Measurements from ENCODE around the gene PLA2G2D. TPM values are rescaled to one million over a fixed set of nuclear protein-coding genes. Genes with fewer than 3 reads are reported as not detected.
A peak's percentile ranks its signal among the peaks of the same experiment; 100 is the strongest.

PLA2G2D gene
- polyA plus RNA-seq, 3 donors = 0.08 TPM; not detected in 1

DNA sequence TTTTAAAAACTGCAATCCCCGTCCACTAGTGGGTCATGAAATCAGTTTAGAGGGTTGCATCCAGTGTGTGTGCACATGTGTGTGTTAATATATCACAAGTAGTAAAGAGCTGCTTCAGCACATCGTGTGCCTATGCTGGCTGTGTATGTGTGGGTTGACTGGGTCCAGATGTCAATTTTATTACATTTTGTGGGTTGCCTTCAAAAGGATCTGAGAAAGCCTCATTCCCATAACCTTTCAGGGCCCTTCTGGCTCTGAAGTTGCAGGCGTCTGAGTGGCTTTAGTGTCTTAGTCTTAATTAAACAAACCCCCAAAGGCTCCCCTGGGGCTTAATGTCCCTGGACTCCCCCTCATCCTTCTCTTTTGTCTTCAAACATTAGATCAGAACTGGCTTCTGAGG, 19.8 kb downstream of the PLA2G2D start:
- Histone ChIP-seq H3K27ac (ENCODE audit: low read depth in 1 of 2, low read length in 2 of 2) (no peak overlapping the region), H3K9me3 (replicated peaks in 1 of 2; ENCODE audit: control insufficient read depth in 1 of 2, insufficient read depth in 1 of 2, low read length in 2 of 2) (no peaks in the 10 kb centered on the region), H3K36me3 (replicated peaks in 1 of 2; ENCODE audit: control insufficient read depth in 1 of 2, insufficient read depth in 2 of 2, low read length in 2 of 2) (no peaks in the 10 kb centered on the region), H3K9ac (ENCODE audit: insufficient read depth, low read length, poor library complexity, severe bottlenecking) (no peak overlapping the region), H3K79me2 (ENCODE audit: insufficient read depth, low read length) (no peaks in the 10 kb centered on the region), H4K20me1 (ENCODE audit: insufficient read depth, low read length) (no peaks in the 10 kb centered on the region), H3K4me1 (ENCODE audit: control insufficient read depth in 1 of 2, insufficient read depth in 2 of 2, low read length in 2 of 2) (peaks cover 6 to 7% of the 10 kb centered on the region in 2 donors), H2AFZ (ENCODE audit: insufficient read depth, low read depth, low read length, poor library complexity, severe bottlenecking) (no peak overlapping the region), H3K4me2 (replicated peaks; ENCODE audit: extremely low read depth, low read length, poor library complexity, severe bottlenecking) (no peak overlapping the region), H3K27me3 (ENCODE audit: control insufficient read depth in 2 of 2, insufficient read depth in 2 of 2, low read length in 2 of 2) (no peaks in the 10 kb centered on the region), H3K4me3 (replicated peaks in 1 of 3; ENCODE audit: low read depth in 2 of 3, low read length in 3 of 3) (no peak overlapping the region)
- Mint-ChIP-seq H3K27me3 (ENCODE audit: low read depth in 3 of 3) (peaks cover 2 to 4% (median 4%) of the 10 kb centered on the region in 3 donors), H3K4me1 (peaks cover 6% of the 10 kb centered on the region), H3K36me3 (no peaks in the 10 kb centered on the region), H3K27ac (peak overlapping the region in 1 of 7 donors; percentile 62), H3K9me3 (no peaks in the 10 kb centered on the region), H3K4me3 (no peak overlapping the region)
- 70% methylated on average over 2 of the region's 3 CpGs for WGBS (ENCODE audit: insufficient coverage)
- DNase-seq = no peak
- TF ChIP-seq, protein P1, sequence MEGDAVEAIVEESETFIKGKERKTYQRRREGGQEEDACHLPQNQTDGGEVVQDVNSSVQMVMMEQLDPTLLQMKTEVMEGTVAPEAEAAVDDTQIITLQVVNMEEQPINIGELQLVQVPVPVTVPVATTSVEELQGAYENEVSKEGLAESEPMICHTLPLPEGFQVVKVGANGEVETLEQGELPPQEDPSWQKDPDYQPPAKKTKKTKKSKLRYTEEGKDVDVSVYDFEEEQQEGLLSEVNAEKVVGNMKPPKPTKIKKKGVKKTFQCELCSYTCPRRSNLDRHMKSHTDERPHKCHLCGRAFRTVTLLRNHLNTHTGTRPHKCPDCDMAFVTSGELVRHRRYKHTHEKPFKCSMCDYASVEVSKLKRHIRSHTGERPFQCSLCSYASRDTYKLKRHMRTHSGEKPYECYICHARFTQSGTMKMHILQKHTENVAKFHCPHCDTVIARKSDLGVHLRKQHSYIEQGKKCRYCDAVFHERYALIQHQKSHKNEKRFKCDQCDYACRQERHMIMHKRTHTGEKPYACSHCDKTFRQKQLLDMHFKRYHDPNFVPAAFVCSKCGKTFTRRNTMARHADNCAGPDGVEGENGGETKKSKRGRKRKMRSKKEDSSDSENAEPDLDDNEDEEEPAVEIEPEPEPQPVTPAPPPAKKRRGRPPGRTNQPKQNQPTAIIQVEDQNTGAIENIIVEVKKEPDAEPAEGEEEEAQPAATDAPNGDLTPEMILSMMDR (IDR thresholded peaks at IDR 0.05) = no peak
- intact Hi-C loops (cut with micrococcal nuclease) = no loop called here

DNA sequence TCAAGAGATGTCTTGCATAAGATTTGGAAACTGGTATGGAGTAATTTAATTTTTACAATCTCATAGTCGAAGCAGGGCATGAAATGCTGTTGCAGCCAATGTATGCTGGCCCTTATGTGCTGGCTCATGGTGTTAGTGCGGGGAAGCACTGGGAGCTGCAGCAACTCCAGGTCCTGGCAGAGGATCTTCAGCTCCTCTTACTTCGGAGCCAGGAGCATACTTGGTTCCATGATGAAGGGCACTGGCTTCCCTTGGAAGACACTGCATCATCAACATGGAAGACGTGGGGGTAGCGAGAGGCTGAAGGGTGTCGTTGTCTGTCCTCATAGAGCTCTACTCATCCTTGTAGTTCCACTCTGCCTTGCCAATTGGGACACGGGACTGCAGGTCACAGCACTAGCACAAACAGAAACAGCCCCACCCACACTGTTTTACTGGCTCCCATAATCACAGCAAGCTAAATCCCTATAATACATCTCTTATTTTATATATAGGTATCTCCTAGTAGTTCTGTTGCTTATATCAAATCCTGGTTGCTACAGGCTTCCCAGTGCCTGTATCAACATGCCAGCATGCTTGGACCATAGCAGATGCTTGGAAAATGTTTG, 22.4 kb downstream of the PLA2G2D start:
- Mint-ChIP-seq H3K4me1 (peaks cover 15% of the 10 kb centered on the region), H3K27me3 (ENCODE audit: low read depth in 3 of 3) (peaks cover 6 to 11% (median 7%) of the 10 kb centered on the region in 3 donors), H3K27ac (no peak overlapping the region), H3K4me3 (no peak overlapping the region), H3K36me3 (no peaks in the 10 kb centered on the region), H3K9me3 (no peaks in the 10 kb centered on the region)
- Histone ChIP-seq H3K27ac (ENCODE audit: low read depth in 1 of 2, low read length in 2 of 2) (no peak overlapping the region), H3K36me3 (replicated peaks in 1 of 2; ENCODE audit: control insufficient read depth in 1 of 2, insufficient read depth in 2 of 2, low read length in 2 of 2) (no peaks in the 10 kb centered on the region), H4K20me1 (ENCODE audit: insufficient read depth, low read length) (no peaks in the 10 kb centered on the region), H3K4me1 (ENCODE audit: control insufficient read depth in 1 of 2, insufficient read depth in 2 of 2, low read length in 2 of 2) (peaks cover 14 to 16% of the 10 kb centered on the region in 2 donors), H3K4me2 (replicated peaks; ENCODE audit: extremely low read depth, low read length, poor library complexity, severe bottlenecking) (no peak overlapping the region), H3K27me3 (ENCODE audit: control insufficient read depth in 2 of 2, insufficient read depth in 2 of 2, low read length in 2 of 2) (no peaks in the 10 kb centered on the region), H3K4me3 (replicated peaks in 1 of 3; ENCODE audit: low read depth in 2 of 3, low read length in 3 of 3) (no peak overlapping the region), H3K79me2 (ENCODE audit: insufficient read depth, low read length) (no peaks in the 10 kb centered on the region), H3K9me3 (replicated peaks in 1 of 2; ENCODE audit: control insufficient read depth in 1 of 2, insufficient read depth in 1 of 2, low read length in 2 of 2) (no peaks in the 10 kb centered on the region), H3K9ac (ENCODE audit: insufficient read depth, low read length, poor library complexity, severe bottlenecking) (no peak overlapping the region), H2AFZ (ENCODE audit: insufficient read depth, low read depth, low read length, poor library complexity, severe bottlenecking) (no peak overlapping the region)
- no peak for DNase-seq
- WGBS (ENCODE audit: insufficient coverage) = 97% methylated on average over 4 of the region's 7 CpGs
- TF ChIP-seq, protein P1 (IDR thresholded peaks at IDR 0.05) = no peak
- intact Hi-C loops (cut with micrococcal nuclease) = no loop called here

Measured in CD14-positive monocyte (primary cell).